HepG2 (cell line): Measurements from ENCODE around the gene RASSF10. TPM values are rescaled to one million over a fixed set of nuclear protein-coding genes. Genes with fewer than 3 reads are reported as not detected.

Experiments
- ATAC-seq: fragments of 200-7000 bp; cut with Tn5 transposase; 3 replicates; pipeline ENCODE4 v1.9.1; 2020; ENCODE audit warnings: mild to moderate bottlenecking, moderate library complexity
- BruUV-seq: library from RNA; stranded (reverse); fragments of 400-500 nt; replicated peaks from 2 replicates; lab custom pipeline; 2021; lab: Mats Ljungman, UMichigan
- CTCF ChIA-PET: fragments of 300-600 bp; formaldehyde crosslinking; extraction: SDS; loops from one replicate; lab custom pipeline; 2021; ENCODE audit warnings: low total read pairs, inconsistent platforms, low intra/inter-chr PET ratio; lab: Yijun Ruan, JAX
- POLR2A ChIA-PET: fragments of 350-600 bp; sonication (Branson Sonifier 250); formaldehyde crosslinking; loops from one replicate; lab custom pipeline; 2020; ENCODE audit warnings: antibody characterized with exemption, inconsistent platforms; lab: Yijun Ruan, JAX
- DNase-seq: peaks from one replicate; pipeline ENCODE4 v3.0.0-alpha.2; 2015; ENCODE audit warnings: low spot score
- FAIRE-seq: peaks from 3 replicates; lab custom pipeline; 2011; peaks lifted over from hg19 to GRCh38; lab: Jason Lieb, UNC
- H2AFZ ChIP-seq: one replicate; pipeline ENCODE4 v1.6.1; 2011; ENCODE audit warnings: low read length, inconsistent platforms
- H3K27ac ChIP-seq: fragments of 300-600 bp; 3 replicates; pipeline ENCODE4 v1.8.0; 2011; ENCODE audit warnings: mixed run types, mild to moderate bottlenecking, mixed read lengths, low read length, inconsistent platforms; ENCODE audit not compliant: insufficient read depth; ENCODE audit errors: extremely low read length
- H3K27me3 ChIP-seq, 2 experiments: fragments of 200-600 bp in 1 of 2; 2 replicates in 1 of 2; 3 replicates in 1 of 2; pipeline versions ENCODE4 v1.6.0 to v1.8.0; 2011; ENCODE audit warnings: low read length in 2 of 2, mild to moderate bottlenecking in 2 of 2, moderate library complexity in 2 of 2, inconsistent platforms in 1 of 2; ENCODE audit not compliant: insufficient read depth in 2 of 2, control insufficient read depth in 1 of 2
- H3K36me3 ChIP-seq, 2 experiments: fragments of 200-600 bp in 1 of 2; replicated peaks in 1 of 2; 2 replicates in 1 of 2; 3 replicates in 1 of 2; pipeline versions ENCODE4 v1.5.1 to v1.8.0; 2011; ENCODE audit warnings: low read length in 2 of 2, inconsistent platforms in 1 of 2; ENCODE audit not compliant: insufficient read depth in 2 of 2, control insufficient read depth in 1 of 2
- H3K4me1 ChIP-seq: 2 replicates; pipeline ENCODE4 v1.5.1; 2012; ENCODE audit warnings: low read length, inconsistent platforms; ENCODE audit not compliant: insufficient read depth
- H3K4me2 ChIP-seq: 2 replicates; pipeline ENCODE4 v1.6.0; 2011; ENCODE audit warnings: low read depth, low read length, inconsistent platforms
- H3K4me3 ChIP-seq, 3 experiments: fragments of 200-600 bp in 1 of 3; sonication (generic), shearing (Covaris generic) in 1 of 3; replicated peaks in 1 of 3; 2 replicates each; pipeline ENCODE4 v1.5.1; 2011 to 2016; ENCODE audit warnings: low read length in 3 of 3, inconsistent platforms in 2 of 3, low read depth in 2 of 3, mild to moderate bottlenecking in 2 of 3, control low read depth in 1 of 3, mixed read lengths in 1 of 3; ENCODE audit not compliant: insufficient read depth in 1 of 3
- H3K79me2 ChIP-seq: one replicate; pipeline ENCODE4 v1.6.1; 2011; ENCODE audit warnings: low read length, inconsistent platforms; ENCODE audit not compliant: insufficient read depth
- H3K9ac ChIP-seq: 2 replicates; pipeline ENCODE4 v1.6.0; 2011; ENCODE audit warnings: mild to moderate bottlenecking, low read depth, low read length, inconsistent platforms; ENCODE audit not compliant: insufficient read depth
- H3K9me3 ChIP-seq: 2 replicates; pipeline ENCODE4 v1.5.1; 2012; ENCODE audit warnings: mild to moderate bottlenecking, low read length
- H4K20me1 ChIP-seq: 2 replicates; pipeline ENCODE4 v1.6.0; 2011; ENCODE audit warnings: inconsistent platforms, mild to moderate bottlenecking, low read length, moderate library complexity; ENCODE audit not compliant: insufficient read depth
- ARNT2 ChIP-seq: sonication (generic); formaldehyde crosslinking; IDR thresholded peaks from 2 replicates; pipeline ENCODE4 v1.8.0; 2022; ENCODE audit warnings: mild to moderate bottlenecking, low read depth, missing genetic modification reagents, moderate library complexity
- LCORL ChIP-seq, 2 experiments: fragments of 450-650 bp in 1 of 2; sonication (generic) in 1 of 2; formaldehyde crosslinking in 1 of 2; IDR thresholded peaks; 2 replicates each; pipeline versions ENCODE4 v1.5.0 to v1.6.1; 2017 to 2020; ENCODE audit warnings: antibody characterized with exemption in 1 of 2, missing genetic modification reagents in 1 of 2
- RXRB ChIP-seq: IDR thresholded peaks from 2 replicates; pipeline ENCODE4 v1.6.1; 2016; ENCODE audit warnings: borderline replicate concordance, missing genetic modification reagents, missing compliant biosample characterization
- TBL1XR1 ChIP-seq: fragments of 150-350 bp; IDR thresholded peaks from 2 replicates; pipeline ENCODE4 v1.6.1; 2014; ENCODE audit warnings: borderline replicate concordance, low read length; ENCODE audit not compliant: partially characterized antibody
- ZNF138 ChIP-seq: sonication (generic); formaldehyde crosslinking; IDR thresholded peaks from 2 replicates; pipeline ENCODE4 v1.5.0; 2020; ENCODE audit warnings: mild to moderate bottlenecking, low read depth, missing genetic modification reagents
- ZNF841 ChIP-seq: sonication (generic); formaldehyde crosslinking; IDR thresholded peaks from 2 replicates; pipeline ENCODE4 v1.8.1; 2023; ENCODE audit warnings: missing genetic modification reagents, borderline replicate concordance
- WGBS: methylation state at CpG from one replicate; pipeline ENCODE4 v1.1.6; 2017; ENCODE audit warnings: low lambda C conversion rate; 5-methylcytosine and 5-hydroxymethylcytosine counted together
- in situ Hi-C: cut with HindIII; loops from 2 replicates; pipeline ENCODE4 v1.10.0; 2017; ENCODE audit warnings: low pct_unique_long_range_greater_than_20kb; ENCODE audit not compliant: extremely low pct_ligation_motif_present
- intact Hi-C: fragments of 100-400 bp; cut with micrococcal nuclease; formaldehyde crosslinking; loops from one replicate; pipeline ENCODE4 v1.10.0; 2022; ENCODE audit not compliant: unreplicated experiment
- polyA plus RNA-seq, 8 experiments: library from polyadenylated mRNA; depleted of rRNA in 3 of 8; stranded (reverse) in 7 of 8; unstranded in 1 of 8; fragments of >200 nt; fragmentation: Illumina TruSeq in 4 of 8; extraction: Trizol in 4 of 8; gene quantifications; 2 replicates each; pipeline versions ENCODE4 v1.2.1 to v1.2.3, GENCODE V29; 2011 to 2016; ENCODE audit warnings: low read depth in 4 of 8, missing spikeins in 1 of 8, mixed read lengths in 1 of 8; ENCODE audit not compliant: insufficient read depth in 1 of 8
- total RNA-seq, 5 experiments: library from RNA; depleted of rRNA; stranded (reverse); fragments of >200 nt; fragmentation: Illumina TruSeq; extraction: Trizol; gene quantifications; 2 replicates each; pipeline ENCODE4 v1.2.3, GENCODE V29; 2016; ENCODE audit warnings: low read depth in 1 of 5
- TF ChIP-seq, protein P1 (sequence below): IDR thresholded peaks from 2 replicates; pipeline ENCODE4 v1.6.1; 2016; ENCODE audit warnings: mild to moderate bottlenecking
- TF ChIP-seq, protein P2 (sequence below): sonication (generic); formaldehyde crosslinking; IDR thresholded peaks from 2 replicates; pipeline ENCODE4 v1.5.1; 2020; ENCODE audit warnings: mild to moderate bottlenecking, missing genetic modification reagents, borderline replicate concordance

The RASSF10 gene
- total and polyA plus RNA-seq, 2 of the 13 experiments (the other 11 are each of a cell fraction or from before 2014, with no cell fraction given), result not detected

DNA sequence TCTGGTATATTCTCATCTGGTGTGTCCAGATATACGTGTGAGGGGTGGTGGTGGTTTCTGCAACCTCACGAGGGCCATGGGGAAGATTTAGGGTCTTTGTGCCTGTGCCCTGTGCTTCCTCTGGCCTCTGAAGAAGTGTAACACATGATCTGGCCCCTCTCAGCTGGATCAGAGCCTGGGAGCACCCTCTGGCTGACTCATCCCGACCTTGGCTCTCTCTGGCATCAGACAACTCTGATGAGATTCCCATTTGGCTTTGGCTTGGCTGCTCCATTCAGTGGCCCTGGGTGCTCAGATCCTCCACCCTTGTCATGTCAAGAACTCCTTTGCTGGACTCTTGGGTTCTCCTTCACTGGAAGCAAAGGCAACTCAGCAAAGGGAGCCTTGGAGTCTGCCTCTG, 45.2 kb downstream of the RASSF10 start (continued):
- TF ChIP-seq, protein P1, sequence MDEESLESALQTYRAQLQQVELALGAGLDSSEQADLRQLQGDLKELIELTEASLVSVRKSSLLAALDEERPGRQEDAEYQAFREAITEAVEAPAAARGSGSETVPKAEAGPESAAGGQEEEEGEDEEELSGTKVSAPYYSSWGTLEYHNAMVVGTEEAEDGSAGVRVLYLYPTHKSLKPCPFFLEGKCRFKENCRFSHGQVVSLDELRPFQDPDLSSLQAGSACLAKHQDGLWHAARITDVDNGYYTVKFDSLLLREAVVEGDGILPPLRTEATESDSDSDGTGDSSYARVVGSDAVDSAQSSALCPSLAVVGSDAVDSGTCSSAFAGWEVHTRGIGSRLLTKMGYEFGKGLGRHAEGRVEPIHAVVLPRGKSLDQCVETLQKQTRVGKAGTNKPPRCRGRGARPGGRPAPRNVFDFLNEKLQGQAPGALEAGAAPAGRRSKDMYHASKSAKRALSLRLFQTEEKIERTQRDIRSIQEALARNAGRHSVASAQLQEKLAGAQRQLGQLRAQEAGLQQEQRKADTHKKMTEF (CRISPR knock-in tag), result no peak

- in situ Hi-C loops, result no loop called here
- no peak overlapping the region for H2AFZ ChIP-seq
- CTCF ChIA-PET, result no interaction called here
Measured at GRCh38 chr11:13055200-13055599, 46.1 kb downstream of the RASSF10 start.

More at GRCh38 chr11:13055200-13055599, 46.1 kb downstream of the RASSF10 start:
- Histone ChIP-seq H3K4me2 (no peak overlapping the region), H3K4me3 (no peak overlapping the region), H3K27ac (no peak overlapping the region), H3K79me2 (no peaks in the 10 kb centered on the region), H3K4me1 (peaks cover 11% of the 10 kb centered on the region), H4K20me1 (no peaks in the 10 kb centered on the region), H3K27me3 (no peaks in the 10 kb centered on the region; a peak in 1 of 5 replicates), H3K9me3 (no peaks in the 10 kb centered on the region), H3K36me3 (no peaks in the 10 kb centered on the region), H3K9ac (no peak overlapping the region)
- BruUV-seq, result no TSS peak
- WGBS, result 33% methylated on average over 2 of the region's 2 CpGs
- POLR2A ChIA-PET, result interaction anchor here (1.5 kb wide), 1 partner anchor 86 kb away, joined by 3 read pairs; no protein-coding TSS in a partner anchor
- ATAC-seq (no peak), FAIRE-seq (no peak), DNase-seq (no peak)
- TF ChIP-seq ZNF138, result no peak
- TF ChIP-seq, protein P2, sequence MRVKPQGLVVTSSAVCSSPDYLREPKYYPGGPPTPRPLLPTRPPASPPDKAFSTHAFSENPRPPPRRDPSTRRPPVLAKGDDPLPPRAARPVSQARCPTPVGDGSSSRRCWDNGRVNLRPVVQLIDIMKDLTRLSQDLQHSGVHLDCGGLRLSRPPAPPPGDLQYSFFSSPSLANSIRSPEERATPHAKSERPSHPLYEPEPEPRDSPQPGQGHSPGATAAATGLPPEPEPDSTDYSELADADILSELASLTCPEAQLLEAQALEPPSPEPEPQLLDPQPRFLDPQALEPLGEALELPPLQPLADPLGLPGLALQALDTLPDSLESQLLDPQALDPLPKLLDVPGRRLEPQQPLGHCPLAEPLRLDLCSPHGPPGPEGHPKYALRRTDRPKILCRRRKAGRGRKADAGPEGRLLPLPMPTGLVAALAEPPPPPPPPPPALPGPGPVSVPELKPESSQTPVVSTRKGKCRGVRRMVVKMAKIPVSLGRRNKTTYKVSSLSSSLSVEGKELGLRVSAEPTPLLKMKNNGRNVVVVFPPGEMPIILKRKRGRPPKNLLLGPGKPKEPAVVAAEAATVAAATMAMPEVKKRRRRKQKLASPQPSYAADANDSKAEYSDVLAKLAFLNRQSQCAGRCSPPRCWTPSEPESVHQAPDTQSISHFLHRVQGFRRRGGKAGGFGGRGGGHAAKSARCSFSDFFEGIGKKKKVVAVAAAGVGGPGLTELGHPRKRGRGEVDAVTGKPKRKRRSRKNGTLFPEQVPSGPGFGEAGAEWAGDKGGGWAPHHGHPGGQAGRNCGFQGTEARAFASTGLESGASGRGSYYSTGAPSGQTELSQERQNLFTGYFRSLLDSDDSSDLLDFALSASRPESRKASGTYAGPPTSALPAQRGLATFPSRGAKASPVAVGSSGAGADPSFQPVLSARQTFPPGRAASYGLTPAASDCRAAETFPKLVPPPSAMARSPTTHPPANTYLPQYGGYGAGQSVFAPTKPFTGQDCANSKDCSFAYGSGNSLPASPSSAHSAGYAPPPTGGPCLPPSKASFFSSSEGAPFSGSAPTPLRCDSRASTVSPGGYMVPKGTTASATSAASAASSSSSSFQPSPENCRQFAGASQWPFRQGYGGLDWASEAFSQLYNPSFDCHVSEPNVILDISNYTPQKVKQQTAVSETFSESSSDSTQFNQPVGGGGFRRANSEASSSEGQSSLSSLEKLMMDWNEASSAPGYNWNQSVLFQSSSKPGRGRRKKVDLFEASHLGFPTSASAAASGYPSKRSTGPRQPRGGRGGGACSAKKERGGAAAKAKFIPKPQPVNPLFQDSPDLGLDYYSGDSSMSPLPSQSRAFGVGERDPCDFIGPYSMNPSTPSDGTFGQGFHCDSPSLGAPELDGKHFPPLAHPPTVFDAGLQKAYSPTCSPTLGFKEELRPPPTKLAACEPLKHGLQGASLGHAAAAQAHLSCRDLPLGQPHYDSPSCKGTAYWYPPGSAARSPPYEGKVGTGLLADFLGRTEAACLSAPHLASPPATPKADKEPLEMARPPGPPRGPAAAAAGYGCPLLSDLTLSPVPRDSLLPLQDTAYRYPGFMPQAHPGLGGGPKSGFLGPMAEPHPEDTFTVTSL (CRISPR knock-in tag), result no peak
- no peak for TF ChIP-seq RXRB
- no peak for TF ChIP-seq LCORL (IDR thresholded peaks at IDR 0.05)
- TF ChIP-seq LCORL (CRISPR knock-in tag; IDR thresholded peaks at IDR 0.05), result no peak
- TF ChIP-seq TBL1XR1, result no peak
- no peak for TF ChIP-seq ZNF841
- no peak for TF ChIP-seq ARNT2 (CRISPR knock-in tag)
- intact Hi-C loops, result no loop called here
